Right atrium auricular region (tissue), 2 donors: Measurements from ENCODE around the gene KRT85. TPM values are rescaled to one million over a fixed set of nuclear protein-coding genes. Genes with fewer than 3 reads are reported as not detected.
"Not testable (repeated sequence)": the region's sequence is repeated elsewhere in the genome, so short reads cannot be mapped to it uniquely, and the experiment has no call there.

ENCODE experiments used
- DNase-seq: peaks from one replicate; pipeline ENCODE4 v3.0.0-alpha.2; 2019; ENCODE audit warnings: low spot score
- H3K27ac ChIP-seq, 2 donors: fragments of 200-600 bp; sonication (generic); 1 replicate in 1 of 2; 2 replicates in 1 of 2; pipeline ENCODE4 v1.5.1; 2016 to 2019
- H3K27me3 ChIP-seq, 2 donors: fragments of 200-600 bp; sonication (generic); one replicate each; pipeline versions ENCODE4 v1.5.1 to v1.6.0; 2017 to 2019
- H3K36me3 ChIP-seq: fragments of 200-600 bp; sonication (generic); one replicate; pipeline ENCODE4 v1.5.1; 2016
- H3K4me1 ChIP-seq, 2 donors: fragments of 200-600 bp; sonication (generic); one replicate each; pipeline versions ENCODE4 v1.5.1 to v1.6.0; 2017 to 2019
- H3K4me3 ChIP-seq, 2 donors: fragments of 200-600 bp; sonication (generic); 1 replicate in 1 of 2; 2 replicates in 1 of 2; pipeline ENCODE4 v1.5.1; 2017 to 2019; ENCODE audit warnings: mild to moderate bottlenecking in 1 of 2, moderate library complexity in 1 of 2
- H3K9me3 ChIP-seq, 2 donors: fragments of 200-600 bp; sonication (generic); one replicate each; pipeline ENCODE4 v1.5.1; 2019
- CTCF ChIP-seq, 2 donors: fragments of 200-600 bp; sonication (generic); IDR thresholded peaks; one replicate each; pipeline ENCODE4 v1.5.1; 2019; ENCODE audit warnings: antibody characterized with exemption in 2 of 2
- total RNA-seq, 2 donors: library from RNA; depleted of rRNA; stranded (reverse); fragments of >200 nt; gene quantifications; one replicate each; pipeline ENCODE4 v1.1.0, GENCODE V29; 2016

The KRT85 gene
- total RNA-seq, 2 donors from 2014 or later: not detected

DNA sequence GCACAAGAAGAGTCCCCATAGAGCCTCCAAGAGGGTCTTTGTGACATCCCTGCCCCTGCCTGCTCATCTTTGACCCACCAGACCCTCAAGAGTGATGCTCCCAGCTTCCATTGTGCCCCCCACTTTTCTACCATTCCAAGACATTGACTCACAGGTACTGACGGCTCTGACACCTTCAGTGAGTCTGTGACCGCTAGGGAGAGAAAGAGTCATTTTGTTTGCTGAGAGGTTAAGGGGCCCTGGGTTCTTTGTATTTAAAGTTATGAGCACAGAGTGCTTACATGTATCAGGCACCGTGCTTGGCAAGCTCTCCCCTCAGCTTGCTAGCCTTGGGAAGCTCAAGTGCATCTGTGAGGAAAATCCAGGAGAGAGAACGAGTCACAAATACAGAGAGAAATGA is 45.9 kb upstream of the KRT85 start:
- no peaks in the 10 kb centered on the region for H3K27me3 ChIP-seq
- no peak for TF ChIP-seq CTCF (IDR thresholded peaks at IDR 0.05)
- no peaks in the 10 kb centered on the region for H3K36me3 ChIP-seq
- no peaks in the 10 kb centered on the region for H3K9me3 ChIP-seq
- no peak overlapping the region for H3K4me3 ChIP-seq
- DNase-seq: no peak
- no peak overlapping the region for H3K27ac ChIP-seq
- peaks cover 0 to 8% of the 10 kb centered on the region in 2 donors for H3K4me1 ChIP-seq

DNA sequence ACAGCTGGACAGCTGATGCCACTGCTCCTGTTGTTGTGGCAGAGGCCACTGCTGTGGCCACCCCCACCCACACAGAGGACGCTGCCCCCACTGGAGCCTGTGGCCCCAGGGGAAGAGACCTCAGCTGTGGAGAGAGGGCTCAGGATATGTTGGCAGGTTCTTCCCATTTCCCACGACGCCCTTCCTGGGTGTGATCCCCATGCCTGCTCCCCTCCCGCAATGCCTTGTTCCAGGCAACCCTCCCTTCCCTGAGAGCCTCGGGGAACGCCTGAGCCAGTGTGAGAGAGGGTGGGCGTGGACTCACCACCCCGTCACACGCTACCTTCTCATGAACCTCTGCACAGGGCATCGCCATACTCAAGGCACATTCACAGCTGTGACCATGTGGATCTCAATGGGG is 44.5 kb upstream of the KRT85 start:
- H3K27me3 ChIP-seq: no peaks in the 10 kb centered on the region
- no peaks in the 10 kb centered on the region for H3K36me3 ChIP-seq
- H3K27ac ChIP-seq: no peak overlapping the region
- no peaks in the 10 kb centered on the region for H3K9me3 ChIP-seq
- H3K4me1 ChIP-seq: peaks cover 0 to 8% of the 10 kb centered on the region in 2 donors
- no peak for TF ChIP-seq CTCF (IDR thresholded peaks at IDR 0.05)
- H3K4me3 ChIP-seq: no peak overlapping the region
- no peak for DNase-seq

DNA sequence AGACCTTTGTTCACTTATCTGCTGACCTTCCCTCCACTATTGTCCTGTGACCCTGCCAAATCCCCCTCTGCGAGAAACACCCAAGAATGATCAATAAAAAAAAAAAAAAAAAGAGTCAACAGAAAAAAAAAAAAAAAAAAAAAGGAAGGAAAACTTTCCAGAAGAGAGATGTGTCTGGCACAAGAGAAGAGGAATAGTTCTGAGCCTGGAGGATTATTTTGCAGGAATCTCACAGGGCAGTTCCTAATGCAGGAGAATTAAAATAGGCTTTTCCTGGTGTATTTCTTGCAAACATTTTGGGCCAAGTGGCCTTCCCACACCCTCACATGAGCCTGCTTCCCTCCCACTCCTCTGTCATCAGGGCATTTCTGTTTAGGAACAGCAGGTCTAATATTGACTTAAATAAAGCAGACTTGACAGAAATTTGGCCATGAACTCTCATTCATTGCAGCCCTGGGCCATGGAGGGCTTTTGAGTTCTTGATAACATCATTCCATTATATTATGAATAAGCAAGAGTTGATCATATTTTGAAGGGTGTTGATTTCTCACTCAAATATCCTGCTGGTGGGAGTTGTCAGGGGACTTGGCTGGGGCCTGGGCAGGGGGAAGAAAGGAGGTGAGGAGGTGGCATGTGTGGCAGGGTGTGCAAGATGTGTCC is 43.4 kb upstream of the KRT85 start:
- not testable (repeated sequence) for H3K27ac ChIP-seq, H3K9me3 ChIP-seq, H3K36me3 ChIP-seq, DNase-seq, H3K4me3 ChIP-seq, H3K4me1 ChIP-seq, H3K27me3 ChIP-seq

DNA sequence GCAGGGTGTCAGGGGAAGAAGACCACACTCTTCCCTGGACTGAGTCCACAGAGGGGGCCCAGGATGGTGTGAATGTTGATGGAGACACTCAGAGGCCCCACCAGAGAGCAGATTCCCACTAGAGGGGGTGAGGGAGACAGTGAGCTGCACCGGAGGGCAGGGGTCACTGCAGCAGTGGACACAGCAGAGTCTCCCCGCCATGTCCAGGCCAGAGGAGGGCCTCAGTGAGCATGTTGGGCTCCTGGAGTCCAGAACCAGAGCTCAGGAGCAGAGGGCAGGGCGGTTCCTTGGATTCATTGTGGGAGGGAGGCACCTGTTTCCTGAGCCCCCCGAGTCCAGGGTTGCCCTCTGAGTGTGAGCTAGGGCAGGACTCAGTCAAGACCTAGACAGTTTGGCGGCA is 40.6 kb upstream of the KRT85 start:
- no peaks in the 10 kb centered on the region for H3K27me3 ChIP-seq
- H3K9me3 ChIP-seq: no peaks in the 10 kb centered on the region
- DNase-seq: no peak
- no peak overlapping the region for H3K27ac ChIP-seq
- H3K4me3 ChIP-seq: no peak overlapping the region
- no peaks in the 10 kb centered on the region for H3K36me3 ChIP-seq
- no peaks in the 10 kb centered on the region for H3K4me1 ChIP-seq
- TF ChIP-seq CTCF (IDR thresholded peaks at IDR 0.05): no peak

DNA sequence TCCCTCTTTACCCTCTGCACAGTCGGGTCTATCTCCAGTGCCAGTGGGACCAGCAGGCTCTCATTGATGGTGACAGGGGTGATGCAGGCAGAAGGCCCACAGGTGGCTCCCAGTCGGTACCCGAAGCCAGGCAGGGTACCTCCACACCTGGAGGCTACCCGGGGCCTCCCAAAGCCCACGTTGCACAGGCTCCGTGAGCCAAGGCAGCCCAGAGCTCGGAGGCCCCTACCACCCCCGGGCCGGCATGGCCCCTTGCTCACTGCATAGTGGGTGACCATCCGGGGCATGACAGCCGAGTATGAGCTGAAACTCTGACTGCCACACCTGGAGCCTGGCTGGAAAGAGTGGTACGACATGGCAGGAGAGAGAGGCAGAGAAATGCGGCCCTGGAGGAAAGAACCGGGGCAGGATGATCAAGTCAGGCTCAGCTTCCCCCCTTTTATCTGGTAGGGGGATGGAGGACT is 38.7 kb upstream of the KRT85 start, which contains the start of gene KRT82:
TSS of gene KRT82 (minus strand) at position 414 of the 464 bp plus-strand sequence. CDS start at position 356, 58 bp downstream.
- no peak within 1 kb of the TSS for H3K27ac ChIP-seq
- no peaks in the 10 kb centered on the region for H3K27me3 ChIP-seq
- no peaks in the 10 kb centered on the region for H3K36me3 ChIP-seq
- no peak for TF ChIP-seq CTCF (IDR thresholded peaks at IDR 0.05)
- DNase-seq: no peak
- H3K9me3 ChIP-seq: no peaks in the 10 kb centered on the region
- H3K4me1 ChIP-seq: no peaks in the 10 kb centered on the region
- no peak within 1 kb of the TSS for H3K4me3 ChIP-seq

DNA sequence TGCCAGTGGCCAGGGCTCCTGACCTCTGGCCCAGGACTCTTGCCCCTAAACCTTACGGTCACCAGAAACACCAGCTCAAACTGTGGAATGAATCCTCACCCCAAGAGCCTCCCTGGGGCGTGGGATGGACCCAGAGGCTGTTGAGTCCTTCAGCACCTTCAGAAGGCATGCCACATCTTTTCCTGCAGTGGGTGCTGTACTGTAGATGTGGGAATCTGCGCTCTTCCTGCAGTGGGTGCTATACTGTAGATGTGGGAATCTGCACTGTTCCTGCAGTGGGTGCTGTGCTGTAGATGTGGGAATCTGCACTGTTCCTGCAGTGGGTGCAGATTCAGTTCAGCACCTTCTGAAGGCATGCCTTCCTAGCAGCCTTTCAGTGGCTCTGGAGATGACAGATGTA is 37.7 kb upstream of the KRT85 start:
- Histone ChIP-seq H3K9me3 (no peaks in the 10 kb centered on the region), H3K27me3 (no peaks in the 10 kb centered on the region), H3K36me3 (no peaks in the 10 kb centered on the region), H3K27ac (no peak overlapping the region), H3K4me1 (no peaks in the 10 kb centered on the region), H3K4me3 (no peak overlapping the region)
- TF ChIP-seq CTCF (IDR thresholded peaks at IDR 0.05): no peak
- DNase-seq: no peak
